ENCODE results near the gene CD276.
"Not testable (repeated sequence)": the region's sequence is repeated elsewhere in the genome, so short reads cannot be mapped to it uniquely, and the experiment has no call there.

GRCh38 chr15:73703601-73704000 lies 19.4 kb downstream of the CD276 start:
- TF ChIP-seq, protein P1, sequence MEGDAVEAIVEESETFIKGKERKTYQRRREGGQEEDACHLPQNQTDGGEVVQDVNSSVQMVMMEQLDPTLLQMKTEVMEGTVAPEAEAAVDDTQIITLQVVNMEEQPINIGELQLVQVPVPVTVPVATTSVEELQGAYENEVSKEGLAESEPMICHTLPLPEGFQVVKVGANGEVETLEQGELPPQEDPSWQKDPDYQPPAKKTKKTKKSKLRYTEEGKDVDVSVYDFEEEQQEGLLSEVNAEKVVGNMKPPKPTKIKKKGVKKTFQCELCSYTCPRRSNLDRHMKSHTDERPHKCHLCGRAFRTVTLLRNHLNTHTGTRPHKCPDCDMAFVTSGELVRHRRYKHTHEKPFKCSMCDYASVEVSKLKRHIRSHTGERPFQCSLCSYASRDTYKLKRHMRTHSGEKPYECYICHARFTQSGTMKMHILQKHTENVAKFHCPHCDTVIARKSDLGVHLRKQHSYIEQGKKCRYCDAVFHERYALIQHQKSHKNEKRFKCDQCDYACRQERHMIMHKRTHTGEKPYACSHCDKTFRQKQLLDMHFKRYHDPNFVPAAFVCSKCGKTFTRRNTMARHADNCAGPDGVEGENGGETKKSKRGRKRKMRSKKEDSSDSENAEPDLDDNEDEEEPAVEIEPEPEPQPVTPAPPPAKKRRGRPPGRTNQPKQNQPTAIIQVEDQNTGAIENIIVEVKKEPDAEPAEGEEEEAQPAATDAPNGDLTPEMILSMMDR (IDR thresholded peaks at IDR 0.05) = not testable (repeated sequence)
- not testable (repeated sequence) for TF ChIP-seq POLR2A (IDR thresholded peaks at IDR 0.05)

All from suprapubic skin (tissue), 3 donors.